ENCODE results near the gene FAM81A. TPM values are rescaled to one million over a fixed set of nuclear protein-coding genes. Genes with fewer than 3 reads are reported as not detected.

FAM81A gene
- total RNA-seq, 1 donor from 2014 or later: 2.9 TPM

DNA sequence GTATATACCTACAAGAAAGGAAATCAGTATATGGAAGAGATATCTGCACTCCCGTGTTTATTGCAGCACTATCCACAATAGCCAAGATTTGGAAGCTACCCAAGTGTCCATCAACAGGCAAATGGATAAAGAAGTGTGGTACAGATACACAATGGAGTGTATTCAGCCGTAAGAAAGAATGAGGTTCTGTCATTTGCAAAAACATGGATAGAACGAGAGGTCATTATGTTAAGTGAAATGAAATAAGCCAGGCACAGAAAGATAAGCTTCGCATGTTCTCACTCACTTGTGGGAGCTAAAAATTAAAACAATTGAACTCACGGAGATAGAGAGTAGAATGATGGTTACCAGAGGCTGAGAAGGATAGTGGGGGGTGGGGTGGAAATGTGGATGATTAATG is 53.1 kb downstream of the FAM81A start:
- Histone ChIP-seq H3K27me3 (ENCODE audit: low read depth) (no peaks in the 10 kb centered on the region), H3K9me3 (replicated peaks) (peaks cover 15% of the 10 kb centered on the region), H3K4me1 (peaks cover 20% of the 10 kb centered on the region), H3K36me3 (no peaks in the 10 kb centered on the region), H3K4me3 (no peak overlapping the region), H3K27ac (replicated peaks) (peak overlapping the region; percentile 47)
- intact Hi-C loops (cut with micrococcal nuclease): loop anchor here (5.0 to 10.0 kb wide), 3 partner anchors 244 to 509 kb away; no protein-coding TSS in a partner anchor
- DNase-seq: no peak
- TF ChIP-seq, protein P1, sequence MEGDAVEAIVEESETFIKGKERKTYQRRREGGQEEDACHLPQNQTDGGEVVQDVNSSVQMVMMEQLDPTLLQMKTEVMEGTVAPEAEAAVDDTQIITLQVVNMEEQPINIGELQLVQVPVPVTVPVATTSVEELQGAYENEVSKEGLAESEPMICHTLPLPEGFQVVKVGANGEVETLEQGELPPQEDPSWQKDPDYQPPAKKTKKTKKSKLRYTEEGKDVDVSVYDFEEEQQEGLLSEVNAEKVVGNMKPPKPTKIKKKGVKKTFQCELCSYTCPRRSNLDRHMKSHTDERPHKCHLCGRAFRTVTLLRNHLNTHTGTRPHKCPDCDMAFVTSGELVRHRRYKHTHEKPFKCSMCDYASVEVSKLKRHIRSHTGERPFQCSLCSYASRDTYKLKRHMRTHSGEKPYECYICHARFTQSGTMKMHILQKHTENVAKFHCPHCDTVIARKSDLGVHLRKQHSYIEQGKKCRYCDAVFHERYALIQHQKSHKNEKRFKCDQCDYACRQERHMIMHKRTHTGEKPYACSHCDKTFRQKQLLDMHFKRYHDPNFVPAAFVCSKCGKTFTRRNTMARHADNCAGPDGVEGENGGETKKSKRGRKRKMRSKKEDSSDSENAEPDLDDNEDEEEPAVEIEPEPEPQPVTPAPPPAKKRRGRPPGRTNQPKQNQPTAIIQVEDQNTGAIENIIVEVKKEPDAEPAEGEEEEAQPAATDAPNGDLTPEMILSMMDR (IDR thresholded peaks at IDR 0.05; ENCODE audit: borderline replicate concordance): no peak

DNA sequence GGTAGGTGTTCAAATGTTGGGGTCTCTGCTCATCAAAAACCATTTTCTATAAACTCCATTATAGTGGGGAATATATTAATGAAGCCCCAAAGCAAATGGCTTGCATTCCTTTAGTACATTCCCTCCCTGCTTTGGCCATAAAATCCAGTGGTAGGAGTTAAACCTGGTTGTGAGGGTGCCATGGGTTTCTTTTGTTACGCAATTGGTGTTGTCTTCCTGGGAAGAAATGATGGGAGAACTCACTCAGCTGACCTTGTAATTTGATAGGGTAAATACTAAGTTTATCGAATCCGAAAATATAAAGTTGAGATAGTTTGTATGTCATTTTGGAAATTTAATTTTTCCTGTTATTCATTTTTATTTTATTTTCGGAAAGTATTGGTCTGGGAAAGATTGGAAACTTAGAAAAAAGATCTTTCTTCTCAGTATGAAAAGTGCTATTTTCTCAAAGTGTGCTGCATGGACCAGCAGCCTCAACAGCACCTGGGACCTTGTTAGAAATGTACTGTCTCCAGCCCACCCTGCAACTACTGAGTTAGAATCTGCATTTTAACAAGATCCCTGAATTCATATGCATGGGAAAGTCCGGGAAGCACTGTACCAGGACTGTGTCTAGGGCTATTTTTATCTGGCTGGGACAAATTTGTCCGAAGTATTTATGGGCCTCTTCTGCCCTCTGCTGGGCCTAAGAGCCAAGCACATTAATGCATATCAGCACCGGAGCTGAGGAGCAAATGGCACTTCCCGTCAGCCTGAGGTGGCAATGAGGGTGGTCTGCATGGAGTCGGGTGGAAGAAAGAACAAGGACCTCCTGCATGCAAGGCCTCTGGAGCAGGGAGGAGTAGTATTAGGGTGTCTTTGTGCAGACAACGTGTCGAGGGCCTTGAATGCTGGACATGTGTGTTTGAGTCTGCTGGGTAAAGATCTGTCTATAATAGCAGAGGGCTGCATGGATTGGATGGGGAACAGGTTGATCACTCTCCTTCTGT is 54.7 kb downstream of the FAM81A start:
- peak; percentile 44 for DNase-seq
- H3K9me3 ChIP-seq (replicated peaks): peaks cover 8% of the 10 kb centered on the region
- TF ChIP-seq, protein P1 (IDR thresholded peaks at IDR 0.05; ENCODE audit: borderline replicate concordance): peak; percentile 88
- H3K4me1 ChIP-seq: peaks cover 20% of the 10 kb centered on the region
- peak overlapping the region; percentile 22 for H3K4me3 ChIP-seq
- H3K27ac ChIP-seq (replicated peaks): no peak overlapping the region
- H3K36me3 ChIP-seq: no peaks in the 10 kb centered on the region
- intact Hi-C loops (cut with micrococcal nuclease): loop anchor here (5.0 to 10.0 kb wide), 3 partner anchors 245 to 510 kb away; no protein-coding TSS in a partner anchor
- H3K27me3 ChIP-seq (ENCODE audit: low read depth): no peaks in the 10 kb centered on the region

DNA sequence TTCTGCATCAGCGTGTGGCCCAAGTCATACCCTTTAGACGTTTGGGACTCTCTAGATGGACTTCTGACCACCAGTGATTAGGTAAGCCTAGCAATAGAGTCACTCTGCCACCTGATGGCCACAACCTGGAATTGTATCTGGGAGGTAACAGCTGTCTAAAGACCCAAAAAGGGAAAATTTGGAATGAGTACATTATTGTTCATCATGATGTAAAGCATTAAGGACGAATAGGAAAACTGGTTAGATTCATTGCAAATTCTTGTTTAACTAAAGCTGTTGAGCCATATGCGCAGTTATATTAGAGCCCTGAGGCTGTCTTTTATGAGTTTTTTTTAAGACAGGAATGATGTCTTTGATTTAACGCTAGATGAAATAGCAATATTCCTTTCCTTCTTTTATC is 63.6 kb downstream of the FAM81A start:
- no peaks in the 10 kb centered on the region for H3K27me3 ChIP-seq (ENCODE audit: low read depth)
- intact Hi-C loops (cut with micrococcal nuclease): no loop called here
- TF ChIP-seq, protein P1 (IDR thresholded peaks at IDR 0.05; ENCODE audit: borderline replicate concordance): peak; percentile 70

DNA sequence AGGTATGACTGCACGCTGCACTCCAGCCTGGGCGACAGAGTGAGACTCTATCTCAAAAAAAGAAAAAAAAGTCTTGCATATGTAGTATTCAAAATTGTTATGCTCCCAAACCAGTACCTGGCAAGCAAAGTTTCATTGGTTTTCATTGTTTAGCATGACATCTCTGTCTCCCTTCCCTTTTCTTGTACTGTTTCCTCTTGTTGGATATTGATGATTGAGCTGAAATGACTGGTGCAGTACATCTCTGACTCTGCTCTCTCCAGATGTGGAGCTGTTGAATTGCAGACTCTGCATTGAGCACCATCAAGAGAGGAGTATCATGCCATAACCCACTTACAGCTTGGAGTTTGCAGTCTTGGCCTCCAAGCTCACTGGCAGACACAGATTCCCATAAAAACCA is 77.2 kb downstream of the FAM81A start:
- TF ChIP-seq, protein P1 (IDR thresholded peaks at IDR 0.05; ENCODE audit: borderline replicate concordance): no peak
- Histone ChIP-seq H3K27me3 (ENCODE audit: low read depth) (no peaks in the 10 kb centered on the region), H3K4me1 (no peaks in the 10 kb centered on the region), H3K4me3 (no peak overlapping the region), H3K36me3 (no peaks in the 10 kb centered on the region), H3K9me3 (replicated peaks) (no peaks in the 10 kb centered on the region), H3K27ac (replicated peaks) (no peak overlapping the region)
- intact Hi-C loops (cut with micrococcal nuclease): no loop called here
- no peak for DNase-seq

More for the DNA sequence above, 63.6 kb downstream of the FAM81A start:
- Histone ChIP-seq H3K36me3 (no peaks in the 10 kb centered on the region), H3K9me3 (replicated peaks) (no peaks in the 10 kb centered on the region), H3K4me1 (no peaks in the 10 kb centered on the region), H3K4me3 (no peak overlapping the region), H3K27ac (replicated peaks) (no peak overlapping the region)
- DNase-seq: no peak

DNA sequence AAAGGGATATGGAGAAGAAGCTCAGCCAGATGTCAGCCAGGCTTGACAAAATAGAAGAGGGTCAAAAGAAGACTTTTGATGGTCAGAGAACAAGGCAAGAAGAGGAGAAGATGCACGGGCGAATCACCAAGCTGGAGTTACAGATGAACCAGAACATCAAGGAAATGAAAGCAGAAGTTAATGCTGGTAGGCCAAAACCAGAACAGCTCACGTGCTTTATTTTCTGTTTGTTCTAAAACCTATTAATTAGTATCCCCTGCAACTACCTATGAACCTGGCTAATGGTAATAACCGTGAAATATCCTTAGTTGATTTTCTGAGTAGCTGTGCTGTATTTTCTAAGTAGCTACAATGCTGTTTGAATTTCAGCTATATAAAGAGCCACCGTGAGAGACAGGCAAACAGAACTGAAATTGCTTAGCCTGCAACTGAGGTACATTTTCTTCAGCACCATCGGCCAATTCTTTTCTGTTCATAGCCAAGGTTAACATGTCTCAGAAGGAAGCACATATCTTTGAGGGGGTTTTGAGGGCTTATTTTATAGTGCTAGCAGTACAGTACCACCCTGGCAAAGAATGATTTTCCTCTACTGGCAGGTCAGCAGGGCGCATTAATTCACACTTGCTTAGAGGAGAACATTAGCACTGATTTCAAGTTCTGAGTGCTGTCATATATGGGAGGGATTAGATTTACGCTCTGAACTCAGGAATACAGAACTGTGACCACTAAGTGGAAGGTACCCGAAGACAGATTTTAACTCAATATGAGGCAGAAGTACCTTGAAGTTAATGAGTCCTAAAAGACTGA is 78.9 kb downstream of the FAM81A start:
- TF ChIP-seq, protein P1 (IDR thresholded peaks at IDR 0.05; ENCODE audit: borderline replicate concordance): no peak
- Histone ChIP-seq H3K4me1 (no peaks in the 10 kb centered on the region), H3K27ac (replicated peaks) (no peak overlapping the region), H3K27me3 (ENCODE audit: low read depth) (no peaks in the 10 kb centered on the region), H3K9me3 (replicated peaks) (no peaks in the 10 kb centered on the region), H3K4me3 (no peak overlapping the region), H3K36me3 (no peaks in the 10 kb centered on the region)
- no peak for DNase-seq
- intact Hi-C loops (cut with micrococcal nuclease): no loop called here

Data from left ventricle myocardium inferior (tissue), 1 donor.